CD14-positive monocyte (primary cell): ENCODE results near the gene PDCD2L. TPM values are rescaled to one million over a fixed set of nuclear protein-coding genes. Genes with fewer than 3 reads are reported as not detected.

Experiments used
- DNase-seq, 3 donors: peaks; one replicate each; pipeline ENCODE4 v3.0.0-alpha.2; 2011 to 2022
- H2AFZ ChIP-seq: 2 replicates; pipeline ENCODE4 v1.6.0; 2012; ENCODE audit warnings: mild to moderate bottlenecking, low read depth, low read length, inconsistent platforms; ENCODE audit not compliant: insufficient read depth, poor library complexity, severe bottlenecking
- H3K27ac ChIP-seq, 2 donors: 1 replicate in 1 of 2; 2 replicates in 1 of 2; pipeline ENCODE4 v1.5.1; 2012 to 2013; ENCODE audit warnings: low read length in 2 of 2, control low read depth in 1 of 2, inconsistent platforms in 1 of 2, low read depth in 1 of 2, mild to moderate bottlenecking in 1 of 2
- H3K27me3 ChIP-seq, 2 donors: one replicate each; pipeline versions ENCODE4 v1.6.0 to v1.6.1; 2011 to 2013; ENCODE audit warnings: low read length in 2 of 2; ENCODE audit not compliant: control insufficient read depth in 2 of 2, insufficient read depth in 2 of 2
- H3K36me3 ChIP-seq, 2 donors: replicated peaks in 1 of 2; 1 replicate in 1 of 2; 2 replicates in 1 of 2; pipeline versions ENCODE4 v1.5.1 to v1.6.1; 2012 to 2013; ENCODE audit warnings: low read length in 2 of 2, control low read depth in 1 of 2, inconsistent platforms in 1 of 2, mild to moderate bottlenecking in 1 of 2; ENCODE audit not compliant: insufficient read depth in 2 of 2, control insufficient read depth in 1 of 2
- H3K4me1 ChIP-seq, 2 donors: 1 replicate in 1 of 2; 2 replicates in 1 of 2; pipeline versions ENCODE4 v1.5.1 to v1.6.1; 2012 to 2013; ENCODE audit warnings: low read length in 2 of 2, control low read depth in 1 of 2, inconsistent platforms in 1 of 2, mild to moderate bottlenecking in 1 of 2, moderate library complexity in 1 of 2; ENCODE audit not compliant: insufficient read depth in 2 of 2, control insufficient read depth in 1 of 2
- H3K4me2 ChIP-seq: replicated peaks from 2 replicates; pipeline ENCODE3; 2012; ENCODE audit warnings: low read length, moderate library complexity, mild to moderate bottlenecking; ENCODE audit not compliant: poor library complexity, severe bottlenecking; ENCODE audit errors: extremely low read depth
- H3K4me3 ChIP-seq, 3 experiments: fragments of 200-600 bp in 1 of 3; sonication (generic) in 1 of 3; replicated peaks in 1 of 3; 1 replicate in 2 of 3; 2 replicates in 1 of 3; pipeline ENCODE4 v1.5.1; 2011 to 2013; ENCODE audit warnings: low read length in 3 of 3, mild to moderate bottlenecking in 3 of 3, control low read depth in 2 of 3, low read depth in 2 of 3, inconsistent platforms in 1 of 3, moderate library complexity in 1 of 3
- H3K79me2 ChIP-seq: 2 replicates; pipeline ENCODE4 v1.6.0; 2012; ENCODE audit warnings: mild to moderate bottlenecking, control low read depth, inconsistent platforms, low read length, moderate library complexity; ENCODE audit not compliant: insufficient read depth
- H3K9ac ChIP-seq: 2 replicates; pipeline ENCODE4 v1.6.0; 2017; ENCODE audit warnings: low read length, mild to moderate bottlenecking; ENCODE audit not compliant: insufficient read depth, poor library complexity, severe bottlenecking
- H3K9me3 ChIP-seq, 2 donors: replicated peaks in 1 of 2; 1 replicate in 1 of 2; 2 replicates in 1 of 2; pipeline versions ENCODE4 v1.5.1 to v1.6.1; 2012 to 2013; ENCODE audit warnings: low read length in 2 of 2, control low read depth in 1 of 2; ENCODE audit not compliant: control insufficient read depth in 1 of 2, insufficient read depth in 1 of 2
- H4K20me1 ChIP-seq: 2 replicates; pipeline ENCODE4 v1.6.0; 2012; ENCODE audit warnings: mild to moderate bottlenecking, low read length, control low read depth, moderate library complexity; ENCODE audit not compliant: insufficient read depth
- H3K27ac Mint-ChIP-seq, 7 donors: one replicate each; pipeline ENCODE4 v1.8.0; 2020; ENCODE audit warnings: mild to moderate bottlenecking in 7 of 7, mixed read lengths in 7 of 7, moderate library complexity in 6 of 7, inconsistent platforms in 2 of 7
- H3K27me3 Mint-ChIP-seq, 3 donors: one replicate each; pipeline ENCODE4 v1.8.0; 2021 to 2022; ENCODE audit warnings: low read depth in 3 of 3, mild to moderate bottlenecking in 3 of 3, mixed read lengths in 3 of 3, moderate library complexity in 3 of 3, inconsistent platforms in 1 of 3
- H3K36me3 Mint-ChIP-seq, 2 donors: one replicate each; pipeline ENCODE4 v1.8.0; 2020; ENCODE audit warnings: mixed read lengths in 2 of 2, inconsistent platforms in 1 of 2, mild to moderate bottlenecking in 1 of 2
- H3K4me1 Mint-ChIP-seq: one replicate; pipeline ENCODE4 v1.8.0; 2020; ENCODE audit warnings: mild to moderate bottlenecking, mixed read lengths
- H3K4me3 Mint-ChIP-seq, 2 donors: one replicate each; pipeline ENCODE4 v1.8.0; 2020; ENCODE audit warnings: mild to moderate bottlenecking in 2 of 2, mixed read lengths in 2 of 2, moderate library complexity in 1 of 2
- H3K9me3 Mint-ChIP-seq, 7 donors: one replicate each; pipeline ENCODE4 v1.8.0; 2020 to 2022; ENCODE audit warnings: mixed read lengths in 7 of 7, mild to moderate bottlenecking in 6 of 7, moderate library complexity in 6 of 7, inconsistent platforms in 2 of 7
- CTCF ChIP-seq: fragments of 200-600 bp; IDR thresholded peaks from one replicate; pipeline ENCODE4 v1.8.0; 2022; ENCODE audit warnings: antibody characterized with exemption, mild to moderate bottlenecking
- WGBS: methylation state at CpG from one replicate; pipeline ENCODE4 v1.1.5; 2013; ENCODE audit warnings: missing lambda C conversion rate; ENCODE audit not compliant: insufficient coverage; 5-methylcytosine and 5-hydroxymethylcytosine counted together
- intact Hi-C, 2 donors: fragments of 100-400 bp; cut with micrococcal nuclease; formaldehyde crosslinking; loops; one replicate each; pipeline versions ENCODE4 v1.15.0 to v1.15.1; 2023
- polyA plus RNA-seq, 3 donors: library from polyadenylated mRNA; depleted of rRNA in 1 of 3; unstranded in 2 of 3; stranded (reverse) in 1 of 3; fragments of 300-500 nt in 2 of 3; fragments of >200 nt in 1 of 3; fragmentation: Illumina TruSeq in 2 of 3; gene quantifications; 1 replicate in 2 of 3; 2 replicates in 1 of 3; pipeline ENCODE4 v1.2.3, GENCODE V29; 2012 to 2021

The PDCD2L gene
- polyA plus RNA-seq, 3 donors, result 3.1 to 5.0 (median 4.9) TPM

GRCh38 chr19:34452723-34453122 lies 48.5 kb downstream of the PDCD2L start:
- DNase-seq, result no peak
- Mint-ChIP-seq H3K27me3 (no peaks in the 10 kb centered on the region), H3K4me3 (no peak overlapping the region), H3K36me3 (peaks cover 67 to 93% of the 10 kb centered on the region in 2 donors), H3K9me3 (no peaks in the 10 kb centered on the region), H3K4me1 (no peaks in the 10 kb centered on the region), H3K27ac (no peak overlapping the region)
- Histone ChIP-seq H3K9me3 (no peaks in the 10 kb centered on the region), H3K27me3 (no peaks in the 10 kb centered on the region), H4K20me1 (no peaks in the 10 kb centered on the region), H3K4me2 (no peak overlapping the region), H3K4me3 (no peak overlapping the region), H3K4me1 (no peaks in the 10 kb centered on the region), H3K27ac (no peak overlapping the region), H2AFZ (no peak overlapping the region), H3K79me2 (no peaks in the 10 kb centered on the region), H3K36me3 (peaks cover 86 to 93% of the 10 kb centered on the region in 2 donors), H3K9ac (no peak overlapping the region)
- no peak for TF ChIP-seq CTCF
- intact Hi-C loops, result no loop called here

GRCh38 chr19:34454091-34454490 lies 49.9 kb downstream of the PDCD2L start:
- WGBS, result 100% methylated on average over 2 of the region's 2 CpGs
- H3K27ac Mint-ChIP-seq, result no peak overlapping the region
- peaks cover 67 to 92% of the 10 kb centered on the region in 2 donors for H3K36me3 Mint-ChIP-seq
- TF ChIP-seq CTCF, result no peak
- no peak overlapping the region for H3K4me2 ChIP-seq
- no peak overlapping the region for H3K4me3 Mint-ChIP-seq
- no peak overlapping the region for H3K27ac ChIP-seq
- no peaks in the 10 kb centered on the region for H3K9me3 ChIP-seq
- H4K20me1 ChIP-seq, result no peaks in the 10 kb centered on the region
- H3K4me1 ChIP-seq, result no peaks in the 10 kb centered on the region
- intact Hi-C loops, result no loop called here
- H3K9ac ChIP-seq, result no peak overlapping the region
- H3K9me3 Mint-ChIP-seq, result no peaks in the 10 kb centered on the region
- H3K4me3 ChIP-seq, result no peak overlapping the region
- no peaks in the 10 kb centered on the region for H3K27me3 ChIP-seq
- no peak overlapping the region for H2AFZ ChIP-seq
- H3K79me2 ChIP-seq, result no peaks in the 10 kb centered on the region
- H3K4me1 Mint-ChIP-seq, result no peaks in the 10 kb centered on the region
- no peaks in the 10 kb centered on the region for H3K27me3 Mint-ChIP-seq
- H3K36me3 ChIP-seq, result peaks cover 85 to 96% of the 10 kb centered on the region in 2 donors
- DNase-seq, result no peak
